Retinal pigment epithelial cell (primary cell): ENCODE measurements around the gene KIAA1549.

ENCODE experiments used
- DNase-seq: peaks from one replicate; pipeline ENCODE4 v3.0.0-alpha.2; 2010; ENCODE audit warnings: low read depth
- H3K4me3 ChIP-seq: 2 replicates; pipeline ENCODE4 v1.5.1; 2011; ENCODE audit warnings: mild to moderate bottlenecking, low read length, control low read depth, moderate library complexity
- TF ChIP-seq, protein P1 (sequence below): conservative IDR thresholded peaks from 2 replicates; pipeline ENCODE4 v1.5.1; 2011; ENCODE audit warnings: low read depth, low read length, control low read depth, inconsistent platforms

Gene KIAA1549

GRCh38 chr7:138898802-138899201 lies 82.4 kb downstream of the KIAA1549 start:
- H3K4me3 ChIP-seq: no peak overlapping the region
- TF ChIP-seq, protein P1, sequence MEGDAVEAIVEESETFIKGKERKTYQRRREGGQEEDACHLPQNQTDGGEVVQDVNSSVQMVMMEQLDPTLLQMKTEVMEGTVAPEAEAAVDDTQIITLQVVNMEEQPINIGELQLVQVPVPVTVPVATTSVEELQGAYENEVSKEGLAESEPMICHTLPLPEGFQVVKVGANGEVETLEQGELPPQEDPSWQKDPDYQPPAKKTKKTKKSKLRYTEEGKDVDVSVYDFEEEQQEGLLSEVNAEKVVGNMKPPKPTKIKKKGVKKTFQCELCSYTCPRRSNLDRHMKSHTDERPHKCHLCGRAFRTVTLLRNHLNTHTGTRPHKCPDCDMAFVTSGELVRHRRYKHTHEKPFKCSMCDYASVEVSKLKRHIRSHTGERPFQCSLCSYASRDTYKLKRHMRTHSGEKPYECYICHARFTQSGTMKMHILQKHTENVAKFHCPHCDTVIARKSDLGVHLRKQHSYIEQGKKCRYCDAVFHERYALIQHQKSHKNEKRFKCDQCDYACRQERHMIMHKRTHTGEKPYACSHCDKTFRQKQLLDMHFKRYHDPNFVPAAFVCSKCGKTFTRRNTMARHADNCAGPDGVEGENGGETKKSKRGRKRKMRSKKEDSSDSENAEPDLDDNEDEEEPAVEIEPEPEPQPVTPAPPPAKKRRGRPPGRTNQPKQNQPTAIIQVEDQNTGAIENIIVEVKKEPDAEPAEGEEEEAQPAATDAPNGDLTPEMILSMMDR: no peak
- DNase-seq: no peak

- no peak for DNase-seq
- TF ChIP-seq, protein P1: no peak
- no peak overlapping the region for H3K4me3 ChIP-seq
Observed at GRCh38 chr7:138898255-138898654, 82.9 kb downstream of the KIAA1549 start.

DNA sequence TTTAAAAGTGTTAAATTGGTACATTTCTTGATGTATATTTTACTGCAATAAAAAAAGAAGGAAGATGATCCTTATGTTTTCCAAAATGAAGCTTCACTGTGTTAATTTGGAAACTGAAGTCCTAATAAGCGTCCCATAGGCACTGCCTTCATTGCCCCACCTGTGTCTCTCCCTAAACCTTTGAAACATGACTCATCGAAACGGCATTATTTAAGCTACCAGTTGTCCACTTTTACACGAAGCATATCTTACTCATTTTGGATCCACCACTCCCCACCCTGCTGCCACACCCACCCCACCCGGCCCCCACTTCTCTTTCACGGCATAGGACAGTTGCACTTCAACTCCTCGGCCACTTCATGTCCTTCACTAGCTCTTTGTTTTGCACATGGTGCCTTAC lies 85.5 kb downstream of the KIAA1549 start:
- DNase-seq: no peak
- TF ChIP-seq, protein P1: no peak
- H3K4me3 ChIP-seq: no peak overlapping the region

- TF ChIP-seq, protein P1: no peak
- no peak overlapping the region for H3K4me3 ChIP-seq
- DNase-seq: no peak
Observed at GRCh38 chr7:138893258-138893657, 87.9 kb downstream of the KIAA1549 start.

- no peak overlapping the region for H3K4me3 ChIP-seq
- TF ChIP-seq, protein P1: no peak
- no peak for DNase-seq
Observed at GRCh38 chr7:138892812-138893211, 88.4 kb downstream of the KIAA1549 start.

DNA sequence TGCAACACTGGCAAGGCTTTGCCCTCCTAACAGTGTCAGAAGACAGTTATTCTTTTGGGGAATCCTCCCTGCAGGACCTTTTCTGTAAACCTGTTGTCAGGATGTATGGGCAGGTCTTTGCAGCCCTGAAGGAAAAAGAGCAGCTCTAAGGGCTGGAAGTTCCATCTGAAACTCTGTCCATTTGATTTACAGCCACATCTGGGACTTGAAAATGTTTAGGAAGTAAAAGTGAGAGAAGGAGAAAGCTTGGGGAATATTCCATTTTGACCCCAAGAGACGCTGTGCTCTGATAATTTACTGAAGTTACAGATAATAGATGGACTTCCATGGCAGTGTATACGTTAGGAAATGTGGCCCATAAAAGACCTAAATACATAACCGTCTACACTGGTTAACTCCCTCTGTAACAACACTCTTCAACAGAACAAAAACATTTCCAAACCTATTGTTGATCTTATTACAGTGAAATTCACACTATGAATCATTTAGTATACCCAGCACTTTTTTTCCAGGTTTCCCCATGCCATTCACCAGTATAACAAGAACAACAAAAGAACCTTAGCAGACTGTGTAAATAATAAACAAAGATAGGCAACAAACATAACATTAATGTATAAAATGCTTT lies 89.1 kb downstream of the KIAA1549 start:
- DNase-seq: no peak
- no peak overlapping the region for H3K4me3 ChIP-seq
- TF ChIP-seq, protein P1: no peak

DNA sequence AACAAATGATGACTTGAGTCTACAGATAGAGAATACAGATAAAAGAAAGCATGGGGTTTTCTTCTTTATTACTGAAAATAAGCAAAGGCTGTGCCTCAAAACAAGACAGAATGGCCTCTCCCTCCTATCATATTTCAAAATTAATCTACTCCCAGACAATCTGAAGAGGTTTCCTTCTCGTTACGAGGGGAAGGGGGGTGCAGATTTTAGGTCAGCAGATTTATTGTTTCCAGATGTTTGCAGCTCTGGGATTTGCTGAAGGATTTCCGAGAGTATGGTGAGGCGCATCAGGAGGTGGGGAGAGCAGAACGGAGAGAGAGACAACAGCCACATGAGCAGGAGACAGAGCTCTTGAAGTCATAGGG lies 89.8 kb downstream of the KIAA1549 start:
- H3K4me3 ChIP-seq: no peak overlapping the region
- TF ChIP-seq, protein P1: no peak

More for the DNA sequence above, 89.8 kb downstream of the KIAA1549 start:
- DNase-seq: no peak
